ENCODE data around the gene GATAD2B.

Gene GATAD2B

GRCh38 chr1:153771261-153771660, 151.5 kb downstream of the GATAD2B start:
- no peak overlapping the region for H3K27ac ChIP-seq (replicated peaks)
- no peaks in the 10 kb centered on the region for H3K27me3 ChIP-seq (ENCODE audit: insufficient read depth, poor library complexity, severe bottlenecking)
- no peak overlapping the region for H3K4me3 ChIP-seq (replicated peaks; ENCODE audit: insufficient read depth, low read length)
- DNase-seq (ENCODE audit: low read depth in 1 of 2, low spot score in 1 of 2): no peak
- TF ChIP-seq, protein P1, sequence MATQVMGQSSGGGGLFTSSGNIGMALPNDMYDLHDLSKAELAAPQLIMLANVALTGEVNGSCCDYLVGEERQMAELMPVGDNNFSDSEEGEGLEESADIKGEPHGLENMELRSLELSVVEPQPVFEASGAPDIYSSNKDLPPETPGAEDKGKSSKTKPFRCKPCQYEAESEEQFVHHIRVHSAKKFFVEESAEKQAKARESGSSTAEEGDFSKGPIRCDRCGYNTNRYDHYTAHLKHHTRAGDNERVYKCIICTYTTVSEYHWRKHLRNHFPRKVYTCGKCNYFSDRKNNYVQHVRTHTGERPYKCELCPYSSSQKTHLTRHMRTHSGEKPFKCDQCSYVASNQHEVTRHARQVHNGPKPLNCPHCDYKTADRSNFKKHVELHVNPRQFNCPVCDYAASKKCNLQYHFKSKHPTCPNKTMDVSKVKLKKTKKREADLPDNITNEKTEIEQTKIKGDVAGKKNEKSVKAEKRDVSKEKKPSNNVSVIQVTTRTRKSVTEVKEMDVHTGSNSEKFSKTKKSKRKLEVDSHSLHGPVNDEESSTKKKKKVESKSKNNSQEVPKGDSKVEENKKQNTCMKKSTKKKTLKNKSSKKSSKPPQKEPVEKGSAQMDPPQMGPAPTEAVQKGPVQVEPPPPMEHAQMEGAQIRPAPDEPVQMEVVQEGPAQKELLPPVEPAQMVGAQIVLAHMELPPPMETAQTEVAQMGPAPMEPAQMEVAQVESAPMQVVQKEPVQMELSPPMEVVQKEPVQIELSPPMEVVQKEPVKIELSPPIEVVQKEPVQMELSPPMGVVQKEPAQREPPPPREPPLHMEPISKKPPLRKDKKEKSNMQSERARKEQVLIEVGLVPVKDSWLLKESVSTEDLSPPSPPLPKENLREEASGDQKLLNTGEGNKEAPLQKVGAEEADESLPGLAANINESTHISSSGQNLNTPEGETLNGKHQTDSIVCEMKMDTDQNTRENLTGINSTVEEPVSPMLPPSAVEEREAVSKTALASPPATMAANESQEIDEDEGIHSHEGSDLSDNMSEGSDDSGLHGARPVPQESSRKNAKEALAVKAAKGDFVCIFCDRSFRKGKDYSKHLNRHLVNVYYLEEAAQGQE (IDR thresholded peaks at IDR 0.05; ENCODE audit: insufficient replicate concordance, low read depth): no peak
- TF ChIP-seq GABPA (IDR thresholded peaks at IDR 0.05; ENCODE audit: low read depth) (no peak), CTCF (IDR thresholded peaks at IDR 0.05; ENCODE audit: insufficient read depth, low read length) (no peak)

DNA sequence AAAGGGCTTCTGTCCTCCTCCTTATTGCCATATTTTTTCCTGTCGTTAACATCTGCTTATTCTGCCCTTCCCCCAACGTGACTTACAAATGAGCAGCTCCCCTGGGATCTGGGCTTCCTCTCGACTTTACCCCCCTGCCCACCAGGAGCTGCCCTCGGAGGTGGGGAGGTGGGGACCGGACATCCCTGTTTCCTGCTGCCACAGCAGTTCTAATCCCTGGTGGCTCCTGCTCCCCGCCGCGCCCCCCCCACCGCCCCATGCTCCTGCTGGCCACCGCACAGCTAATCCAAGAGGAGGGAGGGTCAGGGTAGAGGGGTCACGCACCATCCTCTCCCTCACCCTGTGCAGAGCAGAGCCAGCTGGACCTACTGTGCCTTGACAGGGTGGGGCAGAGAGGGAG, 152.0 kb downstream of the GATAD2B start:
- Histone ChIP-seq H3K4me3 (replicated peaks; ENCODE audit: insufficient read depth, low read length) (no peak overlapping the region), H3K27ac (replicated peaks) (no peak overlapping the region), H3K27me3 (ENCODE audit: insufficient read depth, poor library complexity, severe bottlenecking) (no peaks in the 10 kb centered on the region)
- no peak for TF ChIP-seq CTCF (IDR thresholded peaks at IDR 0.05; ENCODE audit: insufficient read depth, low read length)
- TF ChIP-seq, protein P1 (IDR thresholded peaks at IDR 0.05; ENCODE audit: insufficient replicate concordance, low read depth): no peak
- no peak for DNase-seq (ENCODE audit: low read depth in 1 of 2, low spot score in 1 of 2)

GRCh38 chr1:153769221-153769620, 153.6 kb downstream of the GATAD2B start:
- Histone ChIP-seq H3K4me3 (replicated peaks; ENCODE audit: insufficient read depth, low read length) (no peak overlapping the region), H3K27ac (replicated peaks) (no peak overlapping the region), H3K27me3 (ENCODE audit: insufficient read depth, poor library complexity, severe bottlenecking) (no peaks in the 10 kb centered on the region)
- DNase-seq (ENCODE audit: low read depth in 1 of 2, low spot score in 1 of 2): no peak
- TF ChIP-seq, protein P1 (IDR thresholded peaks at IDR 0.05; ENCODE audit: insufficient replicate concordance, low read depth): no peak
- TF ChIP-seq POLR2AphosphoS5 (IDR thresholded peaks at IDR 0.05; ENCODE audit: low read depth) (no peak), GABPA (IDR thresholded peaks at IDR 0.05; ENCODE audit: low read depth) (no peak), CTCF (IDR thresholded peaks at IDR 0.05; ENCODE audit: insufficient read depth, low read length) (no peak), SPI1 (IDR thresholded peaks at IDR 0.05; ENCODE audit: borderline replicate concordance, low read depth) (no peak)
